T-cell (primary cell): ENCODE results near the gene DDAH1. TPM values are rescaled to one million over a fixed set of nuclear protein-coding genes. Genes with fewer than 3 reads are reported as not detected.

Experiments used
- total RNA-seq, 35 experiments: library from RNA in 6 of 35; stranded (reverse) in 6 of 35; fragments of 120-200 nt in 1 of 35; gene quantifications; one replicate each; pipeline versions ENCODE4 v1.2.1 to v1.2.4 and lab custom pipeline; 2013 to 2026

DDAH1 gene
- total RNA-seq, 5 donors from 2014 or later (not counting 1 experiment from before 2014, with no cell fraction given) = 0.16 to 0.47 (median 0.32) TPM; not detected in 2

Other genes with a start within 250 kb of the DDAH1 start
- 10 to 100 TPM; 29.8 to 48.6 (median 39.3) TPM for gene C1orf52, start 205.5 kb downstream of the DDAH1 start, total RNA-seq
- gene BCL10, start 188.5 kb downstream of the DDAH1 start, total RNA-seq = 10 to 100 TPM; 25.8 to 40.0 (median 28.0) TPM
- 1 to 10 TPM in 2 of 5 donors, under 1 TPM in 1, not detected in 2; 0.70 to 1.2 (median 1.1) TPM for gene CCN1, start 115.6 kb upstream of the DDAH1 start, total RNA-seq
- 10 to 100 TPM; 17.3 to 21.2 (median 19.2) TPM for gene ZNHIT6, start 243.3 kb upstream of the DDAH1 start, total RNA-seq